Tibial nerve (tissue), 4 donors: ENCODE data around the gene HOXB9.

Experiments used
- EP300 ChIP-seq, 2 donors: sonication (generic); formaldehyde crosslinking; IDR thresholded peaks; one replicate each; pipeline ENCODE4 v1.6.1; 2017; ENCODE audit warnings: antibody characterized with exemption in 2 of 2, mild to moderate bottlenecking in 1 of 2
- POLR2A ChIP-seq, 2 donors: fragments of 450-650 bp; IDR thresholded peaks; one replicate each; pipeline ENCODE4 v1.6.1; 2017; ENCODE audit warnings: antibody characterized with exemption in 2 of 2, mild to moderate bottlenecking in 2 of 2, moderate library complexity in 2 of 2
- TF ChIP-seq, protein P1 (sequence below), 5 experiments: fragments of 200-600 bp in 3 of 5; fragments of 450-650 bp in 2 of 5; sonication (generic) in 3 of 5; IDR thresholded peaks; one replicate each; pipeline ENCODE4 v1.5.1; 2016 to 2019; ENCODE audit warnings: antibody characterized with exemption in 5 of 5, mild to moderate bottlenecking in 3 of 5, moderate library complexity in 2 of 5

DNA sequence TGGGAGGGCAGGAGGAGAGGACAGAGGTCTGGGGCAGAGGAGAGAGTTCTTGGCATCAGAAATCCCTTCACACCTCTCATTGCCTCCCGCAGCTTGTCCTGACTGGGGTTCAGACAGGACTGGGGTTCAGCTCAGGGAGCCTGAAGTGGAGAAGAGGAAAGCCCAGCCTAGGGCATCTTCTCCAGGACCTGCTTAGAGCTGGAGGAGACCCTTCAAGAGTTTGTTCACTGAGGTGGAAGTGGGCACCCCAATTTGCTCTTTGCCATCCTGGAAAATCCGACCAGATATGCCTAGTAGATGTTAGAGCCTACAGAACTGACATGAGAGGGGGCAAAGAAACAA lies 38.1 kb downstream of the HOXB9 start:
- TF ChIP-seq EP300 (IDR thresholded peaks at IDR 0.05) (no peak), POLR2A (IDR thresholded peaks at IDR 0.05) (no peak)
- TF ChIP-seq, protein P1, sequence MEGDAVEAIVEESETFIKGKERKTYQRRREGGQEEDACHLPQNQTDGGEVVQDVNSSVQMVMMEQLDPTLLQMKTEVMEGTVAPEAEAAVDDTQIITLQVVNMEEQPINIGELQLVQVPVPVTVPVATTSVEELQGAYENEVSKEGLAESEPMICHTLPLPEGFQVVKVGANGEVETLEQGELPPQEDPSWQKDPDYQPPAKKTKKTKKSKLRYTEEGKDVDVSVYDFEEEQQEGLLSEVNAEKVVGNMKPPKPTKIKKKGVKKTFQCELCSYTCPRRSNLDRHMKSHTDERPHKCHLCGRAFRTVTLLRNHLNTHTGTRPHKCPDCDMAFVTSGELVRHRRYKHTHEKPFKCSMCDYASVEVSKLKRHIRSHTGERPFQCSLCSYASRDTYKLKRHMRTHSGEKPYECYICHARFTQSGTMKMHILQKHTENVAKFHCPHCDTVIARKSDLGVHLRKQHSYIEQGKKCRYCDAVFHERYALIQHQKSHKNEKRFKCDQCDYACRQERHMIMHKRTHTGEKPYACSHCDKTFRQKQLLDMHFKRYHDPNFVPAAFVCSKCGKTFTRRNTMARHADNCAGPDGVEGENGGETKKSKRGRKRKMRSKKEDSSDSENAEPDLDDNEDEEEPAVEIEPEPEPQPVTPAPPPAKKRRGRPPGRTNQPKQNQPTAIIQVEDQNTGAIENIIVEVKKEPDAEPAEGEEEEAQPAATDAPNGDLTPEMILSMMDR (IDR thresholded peaks at IDR 0.05), result no peak
